ENCODE data around the gene HSD17B10. TPM values are rescaled to one million over a fixed set of nuclear protein-coding genes. Genes with fewer than 3 reads are reported as not detected.
A peak's percentile ranks its signal among the peaks of the same experiment; 100 is the strongest.

The HSD17B10 gene
- total RNA-seq, 2 donors from 2014 or later: 107 to 120 TPM

DNA sequence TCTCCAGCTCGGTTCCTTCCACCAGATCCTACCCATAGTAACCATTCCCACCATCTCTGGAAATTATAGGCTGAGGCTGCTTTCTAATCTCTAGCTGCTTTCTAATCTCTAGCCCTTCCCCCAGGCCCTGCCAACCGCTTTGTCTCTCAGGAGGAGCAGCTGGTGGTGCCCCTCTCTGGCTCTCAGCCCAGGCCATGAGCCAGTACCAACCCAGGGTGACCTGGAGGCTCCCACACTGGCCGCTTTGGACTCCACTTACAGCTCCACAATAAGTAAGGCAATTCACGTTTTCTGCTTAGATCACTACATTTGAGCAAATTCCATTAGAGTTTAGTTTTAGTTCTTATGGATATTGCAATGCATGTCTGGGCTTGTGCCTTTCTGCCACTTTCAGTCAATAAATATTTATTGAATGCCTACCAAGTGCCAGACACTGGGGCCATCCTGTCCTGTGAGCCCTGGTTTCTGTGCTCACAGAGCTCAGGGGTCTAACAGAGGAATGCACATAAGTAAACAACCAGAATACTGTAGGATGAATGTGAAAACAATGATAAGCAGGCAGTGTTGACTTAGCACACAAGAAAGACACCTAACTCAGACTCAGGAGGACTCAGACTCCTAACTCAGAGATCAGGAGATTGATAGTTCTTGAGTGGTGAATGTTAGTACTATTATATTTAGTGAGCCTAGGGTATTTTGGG lies 50.6 kb downstream of the HSD17B10 start:
- no peaks in the 10 kb centered on the region for H3K27me3 Mint-ChIP-seq (ENCODE audit: insufficient read depth)
- H3K4me3 Mint-ChIP-seq: no peak overlapping the region
- Histone ChIP-seq H3K9ac (ENCODE audit: extremely low read depth, low read length, poor library complexity, severe bottlenecking) (no peak overlapping the region), H3K27ac (ENCODE audit: low read depth, low read length) (no peak overlapping the region), H3K4me3 (ENCODE audit: low read length) (no peak overlapping the region), H3K27me3 (ENCODE audit: control insufficient read depth, insufficient read depth, low read length, poor library complexity, severe bottlenecking) (no peaks in the 10 kb centered on the region), H3K4me1 (ENCODE audit: control insufficient read depth, insufficient read depth, low read length) (no peaks in the 10 kb centered on the region), H3K9me3 (ENCODE audit: control insufficient read depth, low read length) (no peaks in the 10 kb centered on the region), H3K36me3 (ENCODE audit: control insufficient read depth, insufficient read depth, low read length) (peaks cover 53% of the 10 kb centered on the region)
- H3K9me3 Mint-ChIP-seq: peaks cover 59% of the 10 kb centered on the region
- TF ChIP-seq, protein P1, sequence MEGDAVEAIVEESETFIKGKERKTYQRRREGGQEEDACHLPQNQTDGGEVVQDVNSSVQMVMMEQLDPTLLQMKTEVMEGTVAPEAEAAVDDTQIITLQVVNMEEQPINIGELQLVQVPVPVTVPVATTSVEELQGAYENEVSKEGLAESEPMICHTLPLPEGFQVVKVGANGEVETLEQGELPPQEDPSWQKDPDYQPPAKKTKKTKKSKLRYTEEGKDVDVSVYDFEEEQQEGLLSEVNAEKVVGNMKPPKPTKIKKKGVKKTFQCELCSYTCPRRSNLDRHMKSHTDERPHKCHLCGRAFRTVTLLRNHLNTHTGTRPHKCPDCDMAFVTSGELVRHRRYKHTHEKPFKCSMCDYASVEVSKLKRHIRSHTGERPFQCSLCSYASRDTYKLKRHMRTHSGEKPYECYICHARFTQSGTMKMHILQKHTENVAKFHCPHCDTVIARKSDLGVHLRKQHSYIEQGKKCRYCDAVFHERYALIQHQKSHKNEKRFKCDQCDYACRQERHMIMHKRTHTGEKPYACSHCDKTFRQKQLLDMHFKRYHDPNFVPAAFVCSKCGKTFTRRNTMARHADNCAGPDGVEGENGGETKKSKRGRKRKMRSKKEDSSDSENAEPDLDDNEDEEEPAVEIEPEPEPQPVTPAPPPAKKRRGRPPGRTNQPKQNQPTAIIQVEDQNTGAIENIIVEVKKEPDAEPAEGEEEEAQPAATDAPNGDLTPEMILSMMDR (conservative IDR thresholded peaks at IDR 0.05): no peak
- peak overlapping the region; percentile 42 for H3K27ac Mint-ChIP-seq
- peaks cover 51% of the 10 kb centered on the region for H3K36me3 Mint-ChIP-seq (ENCODE audit: low read depth)
- 96% methylated on average over 4 of the region's 4 CpGs; no CpG with 5 or more reads in 1 of the 2 experiments for WGBS, 2 experiments (ENCODE audit: insufficient coverage in 1 of 2, insufficient read length in 1 of 2)
- peaks cover 2% of the 10 kb centered on the region for H3K4me1 Mint-ChIP-seq
- DNase-seq: no peak

Small RNA genes within 50 kb of the gene (microRNA-seq; reads per million reads assigned to microRNA genes)
- gene MIR6857 (ENCODE audit: borderline microRNAs expressed): not detected

Other genes starting within 250 kb of the HSD17B10 start
- gene KDM5C, start 209.2 kb downstream of the HSD17B10 start, total RNA-seq: 100 to 1,000 TPM in 1 of 2 donors, 10 to 100 TPM in 1; 95.9 to 101 TPM
- 10 to 100 TPM; 14.7 to 18.2 TPM for gene IQSEC2, start 152.8 kb downstream of the HSD17B10 start, total RNA-seq
- gene SMC1A, start 11.7 kb downstream of the HSD17B10 start, total RNA-seq: 100 to 1,000 TPM in 1 of 2 donors, 10 to 100 TPM in 1; 89.0 to 121 TPM
- gene RIBC1, start 11.5 kb downstream of the HSD17B10 start, total RNA-seq: 1 to 10 TPM; 2.3 to 3.0 TPM